GM21360 (cell line): ENCODE measurements around the gene SCO2.

Experiments used
- ATAC-seq: cut with Tn5 transposase; IDR thresholded peaks from one replicate; pipeline ENCODE4 v1.9.1; 2021; ENCODE audit warnings: mild to moderate bottlenecking, moderate library complexity; ENCODE audit not compliant: unreplicated experiment

The SCO2 gene

DNA sequence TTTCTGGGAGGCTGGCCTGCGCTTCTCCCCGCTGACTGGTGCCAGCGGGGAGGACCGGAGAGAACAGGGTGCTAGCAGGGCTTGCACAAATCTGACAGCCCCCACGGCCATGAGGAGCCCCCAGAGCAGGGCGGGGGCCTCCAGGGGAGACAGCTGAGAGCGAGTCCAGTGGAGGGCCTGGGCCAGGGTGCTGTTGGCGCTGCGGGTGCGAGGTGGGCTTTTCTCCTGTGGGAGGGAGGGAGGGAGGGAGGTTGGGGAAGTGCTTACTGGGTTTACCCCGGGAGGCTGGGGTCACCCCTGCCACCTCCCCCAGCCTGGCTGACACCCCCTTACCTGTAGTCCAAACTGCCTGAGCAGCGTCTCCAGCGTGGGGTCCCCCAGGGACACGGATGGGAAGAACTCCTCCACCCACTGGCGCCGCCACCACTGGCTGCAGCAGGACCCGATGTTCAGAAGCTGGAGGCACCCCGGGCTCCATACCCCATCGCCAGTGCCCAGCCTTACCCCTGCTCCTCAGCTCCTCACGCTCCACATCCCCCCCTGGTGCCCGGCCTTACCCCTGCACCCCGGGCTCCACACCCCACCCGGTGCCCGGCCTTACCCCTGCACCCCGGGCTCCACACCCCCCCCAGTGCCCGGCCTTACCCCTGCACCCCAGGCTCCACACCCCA is 21.8 kb downstream of the SCO2 start:
- no peak for ATAC-seq

DNA sequence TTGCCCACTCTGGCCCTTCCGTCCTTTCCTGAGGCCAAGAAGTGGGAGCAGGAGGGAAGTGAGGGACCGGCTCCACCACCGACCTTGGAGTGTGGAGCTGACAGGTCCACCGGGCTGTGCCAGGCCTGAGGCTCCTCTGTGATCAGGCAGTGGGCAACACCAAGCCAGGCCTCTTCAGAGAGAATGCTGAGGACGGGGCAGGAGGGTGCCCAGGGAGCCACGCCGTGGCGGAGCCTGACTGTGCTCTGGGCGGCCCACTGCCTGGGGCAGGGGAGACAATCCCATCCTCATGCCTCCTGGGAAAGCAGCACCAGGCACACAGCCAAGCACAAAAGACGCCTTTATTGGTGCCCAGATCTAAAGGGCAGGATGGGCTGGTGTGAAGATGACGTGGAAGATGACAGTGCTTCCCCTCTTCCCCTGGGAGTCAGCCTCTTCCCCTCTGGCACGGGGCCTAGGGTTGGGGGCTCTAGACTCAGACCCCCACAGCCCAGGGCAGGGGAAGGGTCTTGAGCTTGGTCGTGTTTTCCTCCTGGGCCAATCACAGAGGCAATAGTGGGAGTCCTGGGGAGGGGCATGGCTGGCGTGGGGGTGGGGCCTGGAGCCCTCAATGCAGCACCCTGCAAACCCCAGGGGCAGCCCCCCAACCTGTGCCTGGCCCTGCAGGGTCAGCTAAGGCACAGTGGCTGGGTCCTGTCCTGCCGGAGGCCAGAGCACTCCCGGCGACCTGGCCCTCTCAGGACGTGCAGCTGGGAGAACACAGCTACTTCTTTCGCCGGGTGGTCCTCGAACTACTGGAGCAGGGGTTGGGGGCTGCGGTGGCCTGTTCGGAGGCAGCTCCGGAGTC is 22.5 kb downstream of the SCO2 start:
- no peak for ATAC-seq

DNA sequence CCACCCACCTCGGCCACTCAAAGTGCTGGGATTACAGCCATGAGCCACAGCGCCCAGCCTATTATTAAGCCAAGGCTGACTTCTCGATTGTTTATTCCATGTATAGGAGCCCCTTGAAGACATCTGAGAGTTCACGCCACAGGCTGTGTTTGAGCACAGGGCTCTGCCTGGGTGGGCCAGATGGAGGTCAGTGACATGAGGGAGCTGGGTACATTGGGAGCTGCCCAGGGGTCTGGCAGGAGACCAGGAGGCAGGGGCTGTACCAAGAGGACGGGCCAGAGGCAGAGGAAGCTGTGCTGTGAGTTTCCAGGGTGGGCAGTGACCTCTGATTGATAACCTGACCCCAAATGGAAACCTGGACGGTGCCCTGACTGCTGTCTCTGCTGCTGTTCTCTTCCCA is 23.3 kb downstream of the SCO2 start:
- no peak for ATAC-seq

DNA sequence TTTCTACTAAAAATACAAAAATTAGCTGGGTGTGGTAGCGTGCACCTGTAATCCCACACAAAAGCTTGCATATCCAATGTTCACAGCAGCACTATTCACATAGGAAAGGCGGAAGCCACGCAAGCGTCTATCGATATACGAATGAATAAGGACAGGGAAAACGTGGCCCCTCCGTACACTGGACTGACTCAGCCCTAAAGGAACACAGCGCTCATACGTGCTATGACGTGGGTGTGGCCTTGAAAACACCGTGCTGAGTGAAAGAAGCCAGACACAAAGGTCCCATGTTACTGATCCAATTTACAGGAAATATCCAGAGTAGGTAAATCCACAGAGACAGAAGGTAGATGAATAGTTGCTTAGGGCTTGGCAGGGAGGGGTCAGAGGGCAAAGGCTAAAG is 24.9 kb downstream of the SCO2 start:
- ATAC-seq = no peak

DNA sequence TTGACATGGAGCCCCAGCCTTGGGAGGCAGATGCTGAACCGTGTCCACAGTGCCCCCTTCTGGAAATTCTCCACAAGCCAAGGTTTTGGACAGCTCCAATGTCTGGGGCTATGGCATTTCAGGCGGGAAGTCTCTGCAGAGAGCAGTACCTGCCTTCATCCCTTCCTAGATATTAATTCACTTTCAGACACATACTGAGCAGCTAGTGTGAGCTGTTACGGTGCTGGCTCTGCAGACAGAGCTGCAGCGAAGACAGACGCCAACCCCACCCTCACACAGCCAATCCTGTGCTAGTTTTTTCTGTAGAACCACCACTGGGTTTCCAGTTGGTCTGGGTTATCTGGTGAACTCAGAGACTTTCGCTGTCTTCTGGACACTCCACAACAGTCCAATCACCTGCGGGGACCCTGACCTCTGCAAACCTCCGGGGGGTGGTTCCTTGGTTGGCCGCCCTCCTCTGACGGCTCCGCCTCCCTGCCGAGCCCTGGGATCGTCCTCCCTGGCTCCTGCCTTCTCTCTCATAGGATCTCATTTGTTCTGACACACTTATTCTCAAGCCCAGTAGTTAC is 27.0 kb downstream of the SCO2 start:
- no peak for ATAC-seq

DNA sequence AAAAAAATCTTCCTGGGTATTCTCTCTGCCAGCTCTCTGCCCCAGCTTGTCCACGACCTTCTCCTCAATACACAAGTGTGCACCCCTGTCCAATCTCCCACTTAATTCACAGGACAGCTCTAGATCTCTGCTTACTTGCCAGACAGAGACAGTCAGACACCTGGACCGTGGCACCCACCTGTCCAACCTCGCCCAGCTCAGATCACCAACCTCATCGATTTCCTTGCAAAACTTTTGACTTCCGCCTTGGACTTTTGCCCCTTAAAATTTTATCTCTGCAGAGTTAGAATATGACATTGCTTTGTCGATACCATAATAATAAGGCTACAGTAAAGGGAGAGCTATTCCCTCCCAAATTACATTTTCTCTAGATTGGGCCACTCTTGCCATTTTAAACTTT is 28.3 kb downstream of the SCO2 start:
- ATAC-seq = no peak

DNA sequence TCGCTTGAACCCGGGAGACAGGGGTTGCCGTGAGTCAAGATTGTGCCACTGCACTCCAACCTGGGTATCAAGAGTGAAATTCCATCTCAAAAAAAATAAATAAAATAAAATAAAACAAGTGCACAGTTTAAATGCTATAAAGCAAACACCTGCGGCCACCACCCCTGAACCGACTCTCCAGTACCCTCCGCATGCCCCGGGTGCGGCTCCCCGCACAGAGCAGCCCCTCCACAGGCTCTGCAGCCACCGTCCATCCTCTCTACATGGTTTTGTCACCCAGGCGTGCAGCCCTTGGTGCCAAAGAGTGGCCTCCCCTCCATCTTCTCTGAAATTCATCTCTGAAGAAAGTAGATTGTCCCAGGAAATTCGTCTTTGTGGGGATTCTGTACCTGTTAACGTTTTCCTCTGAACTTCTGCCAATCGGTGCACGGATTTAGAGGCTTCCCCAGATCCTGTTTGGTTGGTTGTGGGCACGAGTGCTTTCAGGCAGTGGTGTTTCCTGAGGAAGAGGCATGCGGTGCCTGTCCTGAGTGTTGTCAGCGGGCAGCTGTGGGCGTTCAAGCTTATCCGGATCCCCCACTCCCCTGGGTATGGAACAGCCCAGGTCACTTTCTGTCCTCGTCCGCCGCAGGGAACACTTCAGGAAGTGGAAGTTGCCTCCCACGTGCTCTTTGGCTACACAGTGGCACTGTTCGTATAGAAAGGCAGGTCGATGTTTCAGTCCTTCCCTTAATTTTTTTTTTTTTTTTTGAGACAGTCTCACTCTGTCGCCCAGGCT is 34.7 kb downstream of the SCO2 start:
- ATAC-seq = no peak

DNA sequence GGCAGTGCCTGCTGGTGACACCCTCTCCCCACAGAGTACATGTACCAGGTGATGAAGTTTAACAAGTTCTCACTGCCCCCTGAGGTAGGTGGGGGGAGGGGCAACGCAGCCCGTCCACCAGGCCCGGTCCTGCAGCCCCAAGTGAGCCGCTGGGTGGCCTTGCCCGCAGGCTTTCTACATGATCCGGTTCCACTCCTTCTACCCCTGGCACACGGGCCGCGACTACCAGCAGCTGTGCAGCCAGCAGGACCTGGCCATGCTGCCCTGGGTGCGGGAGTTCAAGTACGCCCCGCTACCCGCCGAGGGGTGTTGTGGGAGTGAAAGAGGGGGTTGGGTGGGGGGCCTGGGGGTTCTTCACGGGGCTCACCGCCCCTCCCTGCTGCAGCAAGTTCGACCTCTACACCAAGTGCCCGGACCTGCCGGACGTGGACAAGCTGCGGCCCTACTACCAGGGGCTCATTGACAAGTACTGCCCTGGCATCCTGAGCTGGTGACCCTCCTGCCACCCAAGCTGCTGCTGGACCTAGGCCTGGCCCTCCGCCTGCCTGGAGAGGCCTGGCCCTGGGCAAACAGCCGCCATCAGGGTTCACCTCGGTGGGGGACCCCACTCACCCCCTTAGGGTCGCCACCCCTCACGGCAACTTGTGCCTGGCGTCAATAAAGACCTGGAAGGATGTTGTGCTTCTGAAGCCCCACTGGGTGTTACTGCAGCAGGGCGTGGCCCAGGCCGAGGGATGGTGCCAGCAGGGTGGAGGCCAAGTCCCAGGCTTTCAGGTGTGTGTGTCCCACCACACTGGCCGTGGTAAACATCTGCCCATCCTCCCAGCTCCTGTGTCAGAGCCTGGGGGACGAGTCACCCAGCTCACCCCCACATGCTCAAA is 35.8 kb downstream of the SCO2 start:
- no peak for ATAC-seq

DNA sequence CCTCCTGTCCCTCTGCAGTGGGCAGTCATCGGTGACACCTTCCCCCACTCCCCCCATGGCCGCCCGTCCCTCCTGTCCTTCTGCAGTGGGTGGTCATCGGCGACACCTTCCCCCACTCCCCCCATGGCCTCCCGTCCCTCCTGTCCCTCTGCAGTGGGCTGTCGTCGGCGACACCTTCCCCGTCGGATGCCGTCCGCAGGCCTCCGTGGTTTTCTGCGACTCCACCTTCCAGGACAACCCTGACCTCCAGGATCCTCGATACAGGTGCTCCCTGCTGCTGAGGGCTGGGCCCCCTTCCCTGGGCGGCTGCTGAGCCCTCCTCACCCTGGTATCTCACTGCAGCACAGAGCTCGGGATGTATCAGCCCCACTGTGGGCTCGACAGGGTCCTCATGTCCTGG is 36.5 kb downstream of the SCO2 start:
- no peak for ATAC-seq

DNA sequence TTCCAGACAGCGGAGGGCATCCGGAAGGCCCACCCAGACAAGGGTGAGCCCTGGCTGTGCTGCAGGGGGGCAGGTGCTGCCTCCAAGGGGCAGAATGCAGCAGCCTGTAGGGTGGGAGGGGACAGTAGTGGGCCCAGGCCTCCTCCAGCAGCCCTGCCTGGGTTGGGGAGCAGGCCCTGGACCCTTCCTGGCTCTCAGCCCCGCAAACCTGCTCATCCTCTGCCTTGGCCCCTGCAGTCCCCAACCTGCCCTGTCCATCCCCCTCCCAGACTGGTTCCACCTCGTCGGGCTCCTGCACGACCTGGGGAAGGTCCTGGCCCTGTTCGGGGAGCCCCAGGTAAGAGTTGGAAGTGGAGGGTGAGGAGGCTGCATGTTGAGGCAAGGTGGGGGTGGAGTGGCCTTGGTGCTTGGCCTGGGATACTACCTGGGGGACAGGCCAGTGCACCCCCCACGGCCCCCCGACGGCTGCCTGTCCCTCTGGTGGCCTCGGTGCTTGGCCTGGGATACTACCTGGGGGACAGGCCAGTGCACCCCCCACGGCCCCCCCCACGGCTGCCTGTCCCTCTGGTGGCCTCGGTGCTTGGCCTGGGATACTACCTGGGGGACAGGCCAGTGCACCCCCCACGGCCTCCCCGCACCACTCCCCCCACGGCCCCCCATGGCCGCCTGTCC is 37.3 kb downstream of the SCO2 start:
- ATAC-seq = no peak

DNA sequence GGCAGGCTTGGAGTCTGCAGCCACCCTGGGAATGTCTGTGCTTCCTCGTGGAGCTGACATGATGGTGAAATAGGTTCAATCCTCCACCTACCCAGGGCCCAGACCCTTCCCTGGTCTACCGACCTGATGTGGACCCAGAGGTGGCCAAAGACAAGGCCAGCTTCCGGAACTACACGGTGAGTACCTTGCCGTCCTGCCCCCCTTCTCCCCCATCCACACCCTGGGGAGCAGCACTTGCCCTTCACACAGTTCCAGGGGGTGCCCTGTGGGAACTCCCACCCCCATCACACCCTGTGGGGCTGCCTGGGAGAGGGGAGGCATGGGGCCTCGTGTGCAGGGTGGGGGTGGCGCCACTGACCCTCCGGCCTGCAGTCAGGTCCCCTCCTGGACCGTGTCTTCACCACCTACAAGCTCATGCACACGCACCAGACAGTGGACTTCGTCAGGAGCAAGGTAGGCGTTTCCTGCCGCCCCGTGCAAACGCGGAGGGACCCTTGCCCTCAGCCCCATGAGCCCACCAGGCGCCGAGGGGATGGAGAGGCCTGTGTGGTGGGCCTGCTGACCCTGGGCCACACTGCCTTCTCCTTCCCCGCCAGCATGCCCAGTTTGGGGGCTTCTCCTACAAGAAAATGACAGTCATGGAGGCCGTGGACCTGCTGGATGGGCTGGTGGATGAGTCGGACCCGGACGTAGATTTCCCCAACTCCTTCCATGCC is 38.0 kb downstream of the SCO2 start:
- ATAC-seq = no peak

DNA sequence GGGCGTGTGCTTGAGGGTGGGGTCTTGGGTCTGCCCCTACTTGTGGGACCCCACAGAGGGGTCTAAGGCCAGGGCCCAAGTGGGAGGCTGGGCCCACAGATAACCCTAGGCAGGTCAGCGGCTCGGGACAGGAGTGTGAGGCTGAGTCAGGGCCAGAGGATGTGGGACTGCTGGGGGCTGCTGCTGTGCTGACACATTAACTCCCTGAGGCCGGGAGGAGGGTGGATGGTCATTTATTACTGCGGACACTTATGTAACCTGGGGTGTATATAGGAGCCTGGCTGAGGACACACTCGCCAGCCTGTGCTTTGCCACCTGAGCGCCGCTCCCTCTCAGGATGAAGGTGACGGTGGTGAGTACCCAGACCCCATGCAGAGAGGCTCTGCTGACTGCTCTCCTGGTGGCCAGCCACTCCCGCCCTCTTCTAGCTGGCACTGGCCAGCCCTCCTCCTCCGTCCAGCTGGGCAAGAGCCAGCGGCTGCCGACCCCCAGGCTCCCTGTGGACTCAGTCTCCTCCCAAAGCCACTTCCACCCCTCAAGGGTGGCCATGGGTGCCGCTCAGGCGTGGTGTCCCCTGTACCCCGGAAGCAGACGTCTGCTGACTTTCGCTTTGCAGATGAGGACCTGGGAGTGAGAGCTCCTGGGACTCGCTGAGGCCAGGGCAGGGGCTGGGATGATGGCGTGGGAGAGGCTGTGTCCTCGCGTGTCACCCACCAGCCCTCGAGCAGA is 38.7 kb downstream of the SCO2 start, which contains the start of gene MIOX:
Gene MIOX, plus strand, starts transcription at position 299 of the 729 bp plus-strand sequence. Its CDS starts 39 bp downstream, at position 338.
- no peak for ATAC-seq

DNA sequence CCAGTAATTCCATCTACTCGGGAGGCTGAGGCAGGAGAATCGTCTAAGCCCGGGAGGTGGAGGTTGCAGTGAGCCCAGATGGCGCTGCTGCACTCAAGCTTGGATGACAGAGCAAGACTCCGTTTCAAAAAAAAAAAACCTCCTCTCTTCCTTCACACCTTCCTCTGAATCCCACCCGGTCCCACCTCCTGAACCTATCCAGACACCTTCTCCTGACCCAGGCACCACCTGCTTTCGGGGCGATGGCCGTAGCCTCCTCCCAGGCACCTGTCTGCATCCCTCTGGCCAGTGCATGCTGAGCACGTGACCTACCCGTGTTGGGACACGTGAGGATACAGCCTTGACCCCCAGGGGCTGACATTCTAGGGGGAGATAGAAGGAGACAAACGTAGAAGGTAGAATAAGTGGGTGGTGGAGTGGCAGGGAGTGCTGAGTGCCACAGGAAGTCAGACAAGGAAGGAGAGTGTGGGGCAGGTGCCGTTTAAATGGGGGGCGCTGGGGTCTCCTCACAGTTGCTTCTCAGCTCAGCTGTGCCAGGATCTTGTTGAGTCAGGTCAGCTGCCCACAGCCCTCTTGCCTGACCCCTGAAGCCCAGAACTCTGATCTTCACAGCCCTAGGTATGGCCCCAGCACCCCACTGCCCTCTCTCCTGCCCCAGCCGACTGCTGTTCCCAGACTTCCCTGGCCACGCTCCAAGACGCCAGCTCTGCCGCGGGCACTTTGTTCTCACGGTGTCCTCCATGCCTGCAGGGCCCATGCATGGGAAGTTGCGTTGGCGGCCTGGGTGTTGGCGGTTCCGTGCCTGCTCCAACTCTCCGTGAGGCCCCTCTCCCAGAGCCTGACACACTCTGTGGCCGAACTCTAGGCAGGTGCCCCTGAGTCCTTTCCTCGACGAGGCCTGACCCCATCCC is 39.9 kb downstream of the SCO2 start:
- no peak for ATAC-seq

DNA sequence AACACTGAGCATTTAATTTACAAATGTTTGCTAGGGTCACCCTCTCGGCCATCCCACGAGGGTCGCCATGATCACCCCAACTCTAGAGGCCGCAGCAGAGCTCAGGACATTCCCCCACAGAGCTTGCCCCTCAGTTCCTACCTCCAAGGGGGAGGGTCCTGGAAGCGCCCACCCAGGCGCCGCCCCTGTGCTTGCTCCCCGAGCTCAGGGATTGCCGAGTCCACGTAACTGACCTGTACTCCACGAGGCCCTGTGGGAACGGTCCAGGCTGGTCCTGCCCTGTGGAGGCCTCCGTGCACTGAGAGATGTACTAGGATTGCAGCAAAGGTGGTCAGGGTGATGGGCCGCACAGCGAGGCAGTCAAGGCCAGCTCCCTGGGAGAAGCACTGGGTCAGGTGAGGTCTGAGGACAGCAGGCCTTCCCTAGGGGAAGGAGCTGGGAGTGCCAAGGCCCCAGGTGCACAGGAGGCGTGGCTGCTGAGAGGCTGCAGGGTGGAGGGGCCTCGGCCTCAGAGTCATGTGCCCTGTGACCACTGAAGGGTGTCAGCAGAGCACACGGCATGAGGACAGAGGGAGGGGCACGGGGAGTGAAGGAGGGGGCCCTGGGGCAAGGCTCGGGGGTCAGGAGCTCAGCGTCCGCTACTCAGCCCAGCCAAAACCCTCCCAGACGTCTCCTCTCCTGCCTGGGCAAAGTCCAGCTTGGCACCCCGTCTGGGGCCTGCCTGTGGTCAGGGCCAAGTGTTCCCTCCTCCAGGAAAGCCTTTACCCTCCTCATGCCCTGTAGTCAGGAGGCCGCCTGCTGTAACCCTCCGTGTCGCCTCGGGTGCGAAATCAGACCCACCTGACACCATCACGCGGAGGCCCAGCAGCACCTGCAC is 41.2 kb downstream of the SCO2 start:
- no peak for ATAC-seq

DNA sequence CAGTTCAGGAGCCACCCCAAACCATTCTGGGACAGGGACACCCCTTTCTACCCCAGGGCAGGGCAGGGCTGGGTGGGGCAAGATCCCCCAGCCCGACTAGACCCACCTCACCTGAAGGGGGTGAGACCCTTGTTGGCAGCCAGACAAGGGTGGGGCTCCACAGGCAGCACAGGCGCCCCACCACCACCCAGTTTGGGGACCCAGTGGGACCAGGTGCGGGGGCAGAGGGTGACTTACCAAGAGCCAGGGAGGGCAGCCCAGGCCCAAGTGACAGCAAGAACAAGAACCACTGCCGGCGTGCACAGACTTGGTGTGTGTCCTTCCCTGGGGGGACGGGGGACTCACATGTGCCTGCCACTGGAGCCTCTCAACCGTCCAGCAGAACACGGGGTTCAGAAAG is 41.8 kb downstream of the SCO2 start:
- no peak for ATAC-seq

DNA sequence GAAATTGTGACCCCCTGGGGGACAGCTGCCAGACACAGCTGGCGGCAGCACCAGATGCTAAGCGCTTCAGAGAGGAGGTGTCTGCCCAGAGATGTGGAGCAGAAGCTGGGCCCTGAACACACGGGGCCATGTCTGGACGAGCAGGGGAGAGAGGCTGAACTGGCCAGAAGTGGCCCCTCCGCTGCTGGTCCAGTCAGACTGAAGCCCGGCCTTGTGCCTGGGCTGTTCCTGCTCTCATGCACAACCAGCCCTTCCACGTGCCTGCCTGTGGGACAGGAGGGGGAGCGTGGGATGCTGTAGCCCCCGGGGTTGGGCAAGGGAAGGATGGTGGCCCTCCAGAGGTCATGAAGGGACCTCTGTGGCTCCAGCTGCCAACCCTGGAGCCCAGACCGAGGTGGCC is 42.3 kb downstream of the SCO2 start:
- ATAC-seq = no peak
